Measurements from ENCODE around the gene AKAP13.
"Not testable (repeated sequence)": the region's sequence is repeated elsewhere in the genome, so short reads cannot be mapped to it uniquely, and the experiment has no call there.

Gene AKAP13

GRCh38 chr15:85581495-85581894 is 201.1 kb downstream of the AKAP13 start:
- DNase-seq = no peak

DNA sequence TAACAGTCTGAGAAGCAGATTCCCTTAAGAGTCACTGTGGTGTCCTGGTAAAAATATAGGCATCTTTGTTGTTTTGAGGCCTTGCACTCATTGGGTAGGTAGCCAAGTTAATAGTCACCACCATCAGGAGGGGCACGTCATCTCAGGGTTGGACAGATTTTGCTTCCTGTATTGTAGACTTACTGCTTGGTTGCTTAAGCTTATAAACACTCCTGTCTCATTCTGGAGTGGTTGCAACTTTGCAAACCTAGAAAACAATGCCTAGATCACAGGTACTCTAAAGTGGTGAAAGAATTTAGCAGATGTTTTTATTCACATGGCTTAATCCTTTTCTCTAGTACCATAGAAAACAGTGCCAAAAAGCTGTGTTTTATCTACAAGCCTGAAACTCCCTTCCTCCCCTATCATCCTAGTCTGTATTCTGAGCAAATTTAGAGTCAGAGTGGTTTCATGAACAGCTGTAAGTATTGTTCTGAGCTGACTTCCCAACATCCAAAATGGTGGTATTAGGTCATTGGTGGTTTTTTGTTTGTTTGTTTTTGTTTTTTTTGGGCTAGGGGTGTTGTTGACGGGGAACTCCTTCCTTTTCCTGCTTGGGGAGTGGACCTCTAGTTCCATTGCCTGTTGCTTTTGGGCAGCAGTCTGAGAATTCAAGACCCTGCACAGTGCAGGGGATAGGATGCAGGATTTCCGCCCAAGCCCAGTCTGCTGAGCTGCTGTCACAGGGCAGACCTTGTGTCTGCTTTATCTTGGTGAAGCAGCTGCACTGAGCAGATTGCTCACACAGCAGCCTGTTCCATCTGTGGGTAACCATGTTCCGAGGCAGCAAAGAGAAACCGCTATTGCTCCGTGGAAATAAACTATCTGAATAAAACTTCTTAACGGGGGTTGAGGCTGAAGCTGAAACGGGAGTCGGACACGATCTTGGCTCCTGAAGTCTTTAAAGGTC is 202.0 kb downstream of the AKAP13 start:
- DNase-seq = no peak

DNA sequence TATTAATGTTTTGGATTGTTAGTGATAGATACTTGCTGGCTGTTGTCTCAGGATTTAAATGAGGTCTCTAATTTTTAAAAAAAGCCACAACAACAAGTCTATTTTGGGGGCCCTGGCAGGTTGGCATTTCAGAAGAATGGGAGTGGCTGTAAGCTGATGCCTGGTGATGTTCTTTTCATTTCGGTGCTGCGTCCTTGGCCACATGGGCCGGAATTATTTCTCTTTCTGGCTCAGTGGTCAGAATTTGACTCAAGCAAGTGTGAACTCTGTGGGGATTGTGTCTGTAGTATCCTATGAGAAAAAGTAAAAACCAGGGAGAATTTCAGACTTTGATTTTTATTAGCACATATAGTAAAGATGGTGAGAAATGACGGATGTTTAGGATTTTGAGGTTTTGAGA is 203.0 kb downstream of the AKAP13 start:
- DNase-seq = no peak

- no peak for DNase-seq
These were observed 203.6 kb downstream of the AKAP13 start for GRCh38 chr15:85583923-85584390.

- DNase-seq = no peak
These were observed 204.5 kb downstream of the AKAP13 start for GRCh38 chr15:85584872-85585271.

DNA sequence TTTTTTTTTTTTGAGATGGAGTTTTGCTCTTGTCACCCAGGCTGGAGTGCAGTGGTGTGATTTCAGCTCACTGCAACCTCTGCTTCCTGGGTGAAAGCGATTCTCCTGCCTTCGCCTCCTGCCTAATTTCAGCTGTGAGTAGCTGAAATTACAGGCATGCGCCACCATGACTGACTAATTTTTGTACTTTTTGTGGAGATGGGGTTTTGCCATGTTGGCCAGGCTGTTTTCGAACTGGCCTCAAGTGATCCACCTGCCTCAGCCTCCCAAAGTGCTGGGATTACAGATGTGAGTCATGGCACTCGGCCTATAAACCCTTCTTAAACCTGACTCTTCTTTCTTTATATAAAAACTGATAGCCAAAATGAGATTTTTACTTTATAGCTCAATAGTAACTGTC is 205.8 kb downstream of the AKAP13 start:
- DNase-seq = not testable (repeated sequence)

- DNase-seq = no peak
These were observed 207.5 kb downstream of the AKAP13 start for GRCh38 chr15:85587707-85588411.

GRCh38 chr15:85588677-85589076 is 208.3 kb downstream of the AKAP13 start:
- no peak for DNase-seq

DNA sequence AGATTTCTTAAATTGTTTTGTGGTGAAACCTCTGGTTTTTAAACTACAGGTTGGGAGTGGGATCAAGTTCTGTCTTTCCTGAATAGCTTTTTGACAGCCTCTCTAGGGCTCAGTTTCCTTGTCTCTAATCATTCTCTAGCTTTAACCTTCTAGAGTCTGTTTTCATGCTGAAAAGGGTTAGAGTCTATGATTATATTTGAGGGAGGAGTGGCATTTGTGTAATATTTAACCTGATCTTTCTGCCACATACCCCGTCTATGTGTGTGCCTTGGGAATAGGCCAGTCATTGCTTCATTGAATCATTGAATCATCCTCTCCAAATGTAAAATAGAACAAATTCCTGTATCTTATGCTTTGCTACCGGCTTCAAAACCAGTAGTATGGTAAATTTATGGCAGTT is 209.4 kb downstream of the AKAP13 start:
- no peak for DNase-seq

DNA sequence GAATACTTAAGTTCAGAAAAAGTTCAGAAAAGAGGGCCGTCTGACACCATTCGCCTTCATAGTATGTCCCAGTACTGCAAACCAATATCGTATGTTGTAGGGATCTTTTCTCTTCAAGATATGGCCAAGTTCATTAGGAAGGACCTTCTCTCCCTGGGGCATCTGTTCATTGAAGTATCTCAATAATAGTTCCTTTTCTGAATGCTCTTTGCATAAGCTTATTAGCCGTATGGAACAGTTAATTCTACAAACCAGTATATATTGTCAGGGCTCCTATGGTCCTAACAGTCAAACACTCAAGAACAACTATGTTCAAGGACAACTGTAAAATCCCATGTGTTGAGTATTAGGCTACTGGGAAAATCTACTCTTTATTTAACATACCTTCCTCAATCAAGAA is 211.2 kb downstream of the AKAP13 start:
- DNase-seq = no peak

- no peak for DNase-seq
These were observed 211.7 kb downstream of the AKAP13 start for GRCh38 chr15:85592148-85592547.

DNA sequence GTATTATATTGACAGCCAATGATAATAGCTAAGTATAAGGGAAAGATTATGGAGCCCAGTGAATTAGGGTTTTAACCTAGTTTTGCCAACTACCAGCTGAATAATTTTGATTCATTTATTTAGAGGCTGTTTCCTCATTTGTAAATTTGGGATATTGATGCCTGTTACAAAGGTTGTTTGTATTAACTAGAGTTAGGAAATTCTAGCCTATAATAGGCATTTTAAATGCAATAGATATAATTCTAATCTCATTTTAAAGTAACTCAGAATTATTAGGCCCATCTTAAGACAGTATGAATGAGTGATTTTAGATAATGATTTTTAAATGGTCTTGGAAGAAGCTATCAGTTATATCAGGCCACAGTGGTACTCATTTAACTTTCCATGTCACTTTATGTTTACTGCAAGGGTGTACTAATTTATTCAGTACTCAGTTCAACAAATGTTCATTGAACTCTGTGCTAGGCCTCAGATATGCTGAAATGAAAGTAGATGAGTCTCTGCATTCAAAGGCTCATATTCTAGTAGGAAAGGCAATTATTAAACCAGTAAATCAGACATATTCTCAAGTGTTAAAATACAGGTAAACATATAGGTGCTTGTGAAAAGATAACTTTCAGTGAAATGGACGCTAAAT is 213.5 kb downstream of the AKAP13 start:
- DNase-seq = no peak

DNA sequence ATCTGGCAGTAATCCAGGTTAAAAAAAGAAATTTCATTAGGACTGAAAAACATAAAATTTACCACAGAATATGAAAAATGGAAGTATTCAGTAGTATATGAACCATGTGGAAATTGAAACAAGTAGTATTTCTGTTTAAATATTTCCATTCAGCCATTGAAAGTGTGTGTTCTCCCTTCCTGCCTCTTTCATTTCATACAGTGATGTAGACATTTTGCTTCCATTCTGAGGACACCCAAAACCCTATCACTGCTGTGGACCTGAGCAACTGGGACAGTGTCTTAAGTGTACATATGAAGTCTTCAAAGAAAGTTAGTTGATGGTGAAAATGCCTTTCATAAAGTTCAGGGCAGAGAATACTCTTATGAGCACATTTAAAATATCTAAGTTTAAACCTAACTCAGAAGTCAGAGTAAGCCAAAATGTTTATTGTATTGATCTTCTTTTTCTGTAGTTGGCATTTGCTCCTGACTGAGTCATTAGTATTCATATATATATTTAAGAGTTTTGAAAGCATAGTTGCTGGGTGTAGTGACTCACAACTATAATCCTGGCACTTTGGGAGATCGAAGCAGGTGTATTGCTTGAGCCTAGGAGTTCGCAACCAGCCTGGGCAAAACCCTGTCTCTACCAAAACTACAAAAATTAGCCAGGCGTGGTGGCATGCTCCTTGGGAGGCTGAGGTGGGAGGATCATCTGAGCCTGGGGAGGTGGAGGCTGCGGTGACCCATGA is 215.6 kb downstream of the AKAP13 start:
- DNase-seq = no peak

DNA sequence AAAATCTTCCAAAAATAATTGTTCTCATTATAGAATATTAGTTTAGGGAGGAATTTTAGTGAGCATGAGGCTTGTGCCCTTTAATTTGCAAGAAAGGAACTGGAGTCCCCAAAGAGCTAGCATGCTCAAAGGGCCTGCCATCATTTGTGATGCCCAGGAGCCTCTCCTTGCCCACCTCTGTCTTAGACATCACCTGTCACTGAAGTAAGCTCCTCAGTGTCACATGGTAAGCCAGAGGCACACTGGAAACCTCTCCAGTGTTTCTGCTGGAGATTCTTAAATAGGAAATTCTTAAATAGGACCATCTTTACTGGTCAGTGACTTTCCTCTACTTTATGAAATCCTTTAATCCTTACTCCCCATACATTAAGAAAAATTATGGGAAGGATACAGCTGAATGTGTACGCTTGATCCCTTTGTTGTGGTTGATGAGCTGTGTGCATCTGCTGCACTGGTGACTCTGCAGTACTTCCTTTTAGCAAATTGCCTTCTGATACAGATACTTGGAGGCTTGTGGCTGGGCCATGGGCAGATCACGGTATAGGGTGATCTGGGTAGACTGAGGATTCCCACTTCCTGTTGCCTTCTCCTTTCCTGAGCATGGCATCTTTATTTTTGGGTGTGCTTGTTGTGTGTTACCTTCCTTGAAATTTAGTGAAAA is 216.9 kb downstream of the AKAP13 start:
- no peak for DNase-seq

DNA sequence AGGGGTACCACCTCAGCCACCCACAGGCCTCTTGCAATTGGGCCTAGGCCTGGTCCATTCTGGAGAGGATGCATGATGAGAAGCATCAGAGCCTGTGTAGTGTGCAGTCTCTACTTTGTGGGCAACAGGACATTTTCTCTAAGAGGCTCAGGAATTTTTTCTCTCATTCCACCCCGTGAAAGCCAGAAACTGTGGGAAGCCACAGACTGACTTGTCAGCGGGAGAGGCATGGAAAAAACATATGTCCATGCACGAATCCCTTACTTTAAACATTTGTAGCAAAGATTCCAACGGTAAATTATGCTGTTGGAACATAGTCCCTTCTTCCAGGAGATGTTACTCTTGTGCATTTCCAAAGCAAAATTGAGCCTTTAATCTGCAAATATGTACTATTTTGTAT is 217.8 kb downstream of the AKAP13 start:
- no peak for DNase-seq

GRCh38 chr15:85598718-85599398 is 218.5 kb downstream of the AKAP13 start:
- no peak for DNase-seq

GRCh38 chr15:85600001-85600400 is 219.6 kb downstream of the AKAP13 start:
- no peak for DNase-seq

DNA sequence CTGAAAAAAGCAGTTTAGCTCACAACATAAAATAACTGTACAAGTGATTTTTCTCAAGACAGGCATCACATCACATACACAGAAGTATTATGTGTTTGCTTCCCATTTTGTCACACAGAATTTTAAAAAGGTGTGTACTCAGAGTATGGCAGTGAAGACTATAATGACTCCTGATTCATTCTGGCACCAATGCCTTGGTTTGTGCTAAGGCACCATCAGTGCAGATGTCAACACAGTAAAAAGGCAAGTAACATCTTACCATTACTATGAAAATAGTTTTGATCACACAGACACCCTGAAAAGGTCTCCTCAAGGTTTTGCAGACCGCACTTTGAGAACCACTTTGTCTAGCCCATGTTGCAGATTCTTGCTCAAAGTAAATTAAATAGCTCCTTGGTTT is 222.8 kb downstream of the AKAP13 start:
- no peak for DNase-seq

DNA sequence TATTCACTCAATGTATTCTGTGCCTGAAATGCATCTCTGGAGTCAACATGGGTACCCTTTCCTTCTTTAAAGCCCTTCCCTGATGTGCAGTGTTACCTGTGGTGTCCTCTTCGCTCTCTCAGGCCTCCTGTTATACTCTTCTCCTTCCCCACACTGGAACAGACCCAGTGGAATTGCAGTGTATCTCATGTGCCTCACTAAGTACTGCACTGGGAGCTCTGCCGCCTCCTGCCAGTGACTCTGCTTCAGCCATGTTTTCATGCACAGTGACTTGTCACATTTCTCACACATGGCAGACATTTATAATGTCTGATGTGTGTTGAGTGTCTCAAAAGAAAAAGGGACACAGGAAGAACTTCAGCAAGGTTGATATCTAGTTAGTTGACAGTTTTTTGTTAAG is 223.3 kb downstream of the AKAP13 start:
- DNase-seq = no peak

- no peak for DNase-seq
These were observed 223.8 kb downstream of the AKAP13 start for GRCh38 chr15:85604194-85604593.

DNA sequence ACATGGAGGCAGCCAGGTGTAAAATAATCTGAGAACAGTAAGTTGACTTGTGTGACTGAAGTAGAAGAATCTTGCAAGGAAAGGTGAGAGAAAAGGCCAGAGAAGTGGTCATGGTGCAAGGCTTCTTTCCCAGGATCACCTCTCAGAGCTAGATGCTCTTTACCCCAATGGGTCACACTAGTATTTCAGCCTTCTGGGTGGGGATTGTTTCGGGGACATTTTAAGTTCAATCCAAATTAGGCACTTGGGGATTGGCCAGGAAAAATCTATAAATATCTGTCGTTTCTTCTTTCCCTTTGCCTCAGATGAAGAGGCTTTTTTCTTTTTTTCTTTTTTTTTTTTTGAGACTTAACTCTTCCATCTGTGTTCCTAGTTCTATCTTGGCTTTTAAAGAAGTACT is 226.3 kb downstream of the AKAP13 start:
- DNase-seq = no peak
